NCI-H1930 (cell line): ENCODE data around the gene MTA3.
"Not testable (repeated sequence)": the region's sequence is repeated elsewhere in the genome, so short reads cannot be mapped to it uniquely, and the experiment has no call there.

Source experiments
- DNase-seq, 2 experiments: peaks; one replicate each; lab custom pipeline; 2025; lab: John Stamatoyannopoulos, UW

MTA3 gene

GRCh38 chr2:42663828-42664227, 95.4 kb downstream of the MTA3 start:
- no peak for DNase-seq

- DNase-seq: no peak
Observed at GRCh38 chr2:42673989-42674579, 105.7 kb downstream of the MTA3 start.

GRCh38 chr2:42675815-42676214, 107.4 kb downstream of the MTA3 start:
- no peak for DNase-seq

GRCh38 chr2:42685303-42685702, 116.9 kb downstream of the MTA3 start:
- no peak for DNase-seq

- DNase-seq: no peak
Observed at GRCh38 chr2:42693013-42693615, 124.7 kb downstream of the MTA3 start.

GRCh38 chr2:42693688-42694479, 125.5 kb downstream of the MTA3 start:
- no peak for DNase-seq

GRCh38 chr2:42696987-42697386, 128.6 kb downstream of the MTA3 start:
- no peak for DNase-seq

- no peak for DNase-seq
Observed at GRCh38 chr2:42698940-42699339, 130.5 kb downstream of the MTA3 start.

- no peak for DNase-seq
Observed at GRCh38 chr2:42706836-42707235, 138.4 kb downstream of the MTA3 start.

- DNase-seq: no peak
Observed at GRCh38 chr2:42708179-42708578, 139.7 kb downstream of the MTA3 start.

- no peak for DNase-seq
Observed at GRCh38 chr2:42711896-42712295, 143.5 kb downstream of the MTA3 start.

GRCh38 chr2:42712934-42713333, 144.5 kb downstream of the MTA3 start:
- no peak for DNase-seq

- no peak for DNase-seq
Observed at GRCh38 chr2:42713920-42714319, 145.5 kb downstream of the MTA3 start.

- DNase-seq: no peak
Observed at GRCh38 chr2:42714686-42715085, 146.3 kb downstream of the MTA3 start.

GRCh38 chr2:42721898-42722297, 153.5 kb downstream of the MTA3 start:
- DNase-seq: no peak

- DNase-seq: no peak
Observed at GRCh38 chr2:42722320-42723190, 154.1 kb downstream of the MTA3 start.

GRCh38 chr2:42723465-42723864, 155.0 kb downstream of the MTA3 start:
- DNase-seq: no peak

- no peak for DNase-seq
Observed at GRCh38 chr2:42724886-42725285, 156.5 kb downstream of the MTA3 start.

- no peak for DNase-seq
Observed at GRCh38 chr2:42725657-42726056, 157.2 kb downstream of the MTA3 start.

GRCh38 chr2:42726680-42727079, 158.2 kb downstream of the MTA3 start:
- DNase-seq: no peak

- not testable (repeated sequence) for DNase-seq
Observed at GRCh38 chr2:42731316-42731715, 162.9 kb downstream of the MTA3 start.

- no peak for DNase-seq
Observed at GRCh38 chr2:42733852-42734251, 165.4 kb downstream of the MTA3 start.
